Measurements from ENCODE around the gene COL28A1. TPM values are rescaled to one million over a fixed set of nuclear protein-coding genes. Genes with fewer than 3 reads are reported as not detected.

Gene COL28A1
- total and polyA plus RNA-seq, 8 donors = 0.73 to 2.8 (median 2.1) TPM

DNA sequence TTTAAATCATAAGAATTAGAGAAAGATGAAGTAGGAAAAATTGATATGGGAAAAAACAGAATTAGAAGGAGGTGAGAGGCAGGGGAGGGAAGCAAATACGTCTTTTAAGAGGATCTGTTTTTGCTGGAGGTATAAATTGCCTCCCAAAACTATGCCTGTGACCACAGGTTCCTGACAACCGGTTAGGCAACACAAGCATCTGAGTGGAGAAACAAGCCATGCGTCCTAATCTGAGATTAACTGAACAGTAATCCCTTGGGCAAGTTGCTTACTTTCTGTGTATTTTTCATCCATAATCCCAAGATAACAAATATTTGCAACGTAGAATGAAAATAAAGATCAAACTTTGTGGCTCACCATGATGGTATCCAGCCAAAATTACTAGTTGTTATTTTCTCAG is 204.2 kb downstream of the COL28A1 start:
- no peaks in the 10 kb centered on the region for H3K27me3 ChIP-seq
- TF ChIP-seq, protein P1, sequence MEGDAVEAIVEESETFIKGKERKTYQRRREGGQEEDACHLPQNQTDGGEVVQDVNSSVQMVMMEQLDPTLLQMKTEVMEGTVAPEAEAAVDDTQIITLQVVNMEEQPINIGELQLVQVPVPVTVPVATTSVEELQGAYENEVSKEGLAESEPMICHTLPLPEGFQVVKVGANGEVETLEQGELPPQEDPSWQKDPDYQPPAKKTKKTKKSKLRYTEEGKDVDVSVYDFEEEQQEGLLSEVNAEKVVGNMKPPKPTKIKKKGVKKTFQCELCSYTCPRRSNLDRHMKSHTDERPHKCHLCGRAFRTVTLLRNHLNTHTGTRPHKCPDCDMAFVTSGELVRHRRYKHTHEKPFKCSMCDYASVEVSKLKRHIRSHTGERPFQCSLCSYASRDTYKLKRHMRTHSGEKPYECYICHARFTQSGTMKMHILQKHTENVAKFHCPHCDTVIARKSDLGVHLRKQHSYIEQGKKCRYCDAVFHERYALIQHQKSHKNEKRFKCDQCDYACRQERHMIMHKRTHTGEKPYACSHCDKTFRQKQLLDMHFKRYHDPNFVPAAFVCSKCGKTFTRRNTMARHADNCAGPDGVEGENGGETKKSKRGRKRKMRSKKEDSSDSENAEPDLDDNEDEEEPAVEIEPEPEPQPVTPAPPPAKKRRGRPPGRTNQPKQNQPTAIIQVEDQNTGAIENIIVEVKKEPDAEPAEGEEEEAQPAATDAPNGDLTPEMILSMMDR (IDR thresholded peaks at IDR 0.05) = no peak

DNA sequence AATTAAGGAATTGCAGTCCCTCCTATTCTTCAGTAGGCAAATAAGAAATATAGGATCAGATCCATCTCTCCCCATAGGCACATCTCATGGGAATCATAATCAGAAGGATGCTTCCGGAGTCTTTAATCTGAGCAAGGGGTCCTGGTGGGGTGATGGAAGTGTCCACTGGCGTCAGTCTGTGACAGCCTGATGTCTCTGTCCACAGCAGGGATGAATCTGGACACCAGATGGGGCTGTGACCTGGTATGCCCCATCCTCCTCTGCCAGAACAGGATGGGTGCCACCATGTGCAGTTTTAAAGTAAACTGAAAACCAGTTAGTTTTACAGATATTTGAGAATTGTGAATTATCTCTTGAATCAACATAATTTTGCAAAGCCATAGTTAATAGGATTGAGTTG is 204.7 kb downstream of the COL28A1 start:
- Histone ChIP-seq H3K36me3 (no peaks in the 10 kb centered on the region), H3K27me3 (no peaks in the 10 kb centered on the region), H3K4me3 (no peak overlapping the region), H3K4me1 (no peaks in the 10 kb centered on the region), H3K9me3 (no peaks in the 10 kb centered on the region), H3K27ac (no peak overlapping the region)
- TF ChIP-seq, protein P1 (IDR thresholded peaks at IDR 0.05) = no peak
- ATAC-seq = no peak
- DNase-seq = no peak
- intact Hi-C loops (cut with DNase I) = no loop called here

More for the DNA sequence above, 204.2 kb downstream of the COL28A1 start:
- no peaks in the 10 kb centered on the region for H3K9me3 ChIP-seq
- ATAC-seq = no peak
- no peak overlapping the region for H3K27ac ChIP-seq
- no peaks in the 10 kb centered on the region for H3K36me3 ChIP-seq
- no peaks in the 10 kb centered on the region for H3K4me1 ChIP-seq
- intact Hi-C loops (cut with DNase I) = no loop called here
- DNase-seq = no peak
- no peak overlapping the region for H3K4me3 ChIP-seq

DNA sequence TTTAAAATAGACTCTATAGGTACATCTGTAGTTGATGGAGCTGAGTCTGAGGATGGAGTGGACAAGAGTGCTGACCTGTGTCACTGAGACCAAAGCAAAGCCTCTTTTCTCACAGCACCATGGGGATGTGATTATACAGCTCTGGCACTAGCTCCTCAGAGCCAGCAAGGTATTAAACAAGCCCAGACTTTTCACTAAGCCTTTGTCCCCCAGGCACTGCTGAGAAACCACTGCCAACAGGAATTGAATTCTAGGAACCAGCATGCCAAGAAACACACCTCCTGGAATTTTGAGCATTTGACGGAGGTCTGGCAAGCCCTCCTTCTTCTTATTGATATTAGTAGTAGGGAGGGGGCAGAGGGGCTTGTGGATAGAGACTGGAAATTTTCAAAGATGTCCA is 206.3 kb downstream of the COL28A1 start:
- H3K4me1 ChIP-seq = no peaks in the 10 kb centered on the region
- H3K4me3 ChIP-seq = no peak overlapping the region
- no peaks in the 10 kb centered on the region for H3K27me3 ChIP-seq
- no peak overlapping the region for H3K27ac ChIP-seq
- no peaks in the 10 kb centered on the region for H3K9me3 ChIP-seq
- intact Hi-C loops (cut with DNase I) = no loop called here
- H3K36me3 ChIP-seq = no peaks in the 10 kb centered on the region
- no peak for DNase-seq
- no peak for ATAC-seq
- TF ChIP-seq, protein P1 (IDR thresholded peaks at IDR 0.05) = no peak

GRCh38 chr7:7327423-7327822 is 208.2 kb downstream of the COL28A1 start:
- H3K36me3 ChIP-seq = no peaks in the 10 kb centered on the region
- intact Hi-C loops (cut with DNase I) = no loop called here
- H3K27me3 ChIP-seq = no peaks in the 10 kb centered on the region
- no peak overlapping the region for H3K4me3 ChIP-seq
- TF ChIP-seq, protein P1 (IDR thresholded peaks at IDR 0.05) = no peak
- ATAC-seq = no peak
- H3K27ac ChIP-seq = no peak overlapping the region
- no peak for DNase-seq
- no peaks in the 10 kb centered on the region for H3K4me1 ChIP-seq
- H3K9me3 ChIP-seq = no peaks in the 10 kb centered on the region

DNA sequence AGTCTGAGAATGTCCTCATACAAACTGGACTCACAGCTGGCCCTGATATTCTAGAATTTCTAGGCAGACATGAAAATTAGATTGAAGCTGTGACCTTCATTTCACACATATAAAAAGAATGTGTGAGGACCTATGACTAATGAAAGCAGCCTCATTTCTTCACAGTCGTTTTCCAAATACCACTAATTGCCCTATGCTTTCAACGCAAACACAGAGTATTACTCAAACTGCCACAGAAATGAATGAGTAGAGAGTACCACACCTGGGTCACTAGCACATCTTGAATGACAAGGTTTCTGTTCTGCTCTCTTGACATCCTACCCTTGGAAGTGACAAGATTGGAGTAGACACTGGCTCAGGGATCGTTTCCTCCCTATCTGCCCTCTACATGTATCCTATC is 211.0 kb downstream of the COL28A1 start:
- Histone ChIP-seq H3K4me1 (no peaks in the 10 kb centered on the region), H3K9me3 (no peaks in the 10 kb centered on the region), H3K36me3 (no peaks in the 10 kb centered on the region), H3K27ac (no peak overlapping the region), H3K27me3 (no peaks in the 10 kb centered on the region), H3K4me3 (no peak overlapping the region)
- DNase-seq = no peak
- ATAC-seq = no peak
- TF ChIP-seq, protein P1 (IDR thresholded peaks at IDR 0.05) = no peak
- intact Hi-C loops (cut with DNase I) = no loop called here
